ENCODE results near the gene EDNRA.

GRCh38 chr4:147533331-147533730, 52.4 kb downstream of the EDNRA start:
- TF ChIP-seq EZH2 (IDR thresholded peaks at IDR 0.05; ENCODE audit: borderline replicate concordance, low read length) (no peak), CTCF (conservative IDR thresholded peaks at IDR 0.05 in 1 of 2, IDR thresholded peaks at IDR 0.05 in 1 of 2; ENCODE audit: extremely low read depth in 1 of 2, insufficient read depth in 1 of 2, low read depth in 1 of 2, low read length in 2 of 2) (no peak)
